ENCODE results near the gene KIF26B. TPM values are rescaled to one million over a fixed set of nuclear protein-coding genes. Genes with fewer than 3 reads are reported as not detected.

The KIF26B gene
- total RNA-seq, 1 donor from 2014 or later: 0.45 TPM

DNA sequence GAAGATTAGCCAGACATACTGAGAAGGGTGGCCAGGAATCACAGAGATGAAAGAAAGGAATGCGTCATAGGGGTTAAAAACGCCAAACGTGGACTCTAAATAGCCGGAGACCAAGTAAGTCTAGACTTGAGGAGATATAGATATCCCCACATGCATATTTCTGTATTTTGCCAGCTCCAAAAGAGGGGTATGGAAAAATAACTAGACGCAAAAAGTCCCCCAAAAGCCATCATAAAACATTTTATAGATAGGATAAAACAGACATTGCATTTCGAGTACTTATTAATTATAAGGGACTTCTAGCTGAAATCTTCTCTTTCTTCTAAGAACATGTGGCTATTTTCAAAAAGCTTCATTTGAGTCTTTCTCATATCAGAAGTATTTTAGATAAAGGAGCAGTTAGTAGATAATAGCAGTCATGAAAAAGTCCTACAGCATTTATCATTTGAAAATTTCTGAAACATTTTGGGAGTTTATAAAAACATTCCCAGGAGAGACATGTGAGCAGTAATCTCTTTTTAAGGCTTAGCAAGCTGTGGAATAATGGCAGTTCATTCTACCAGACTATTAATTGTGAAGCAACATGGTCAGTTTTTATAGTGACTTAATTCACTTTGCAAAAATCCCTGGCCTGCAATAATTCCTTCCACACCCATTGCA is 6.1 kb downstream of the KIF26B start:
- DNase-seq (ENCODE audit: low spot score) (no peak), ATAC-seq (no peak)
- intact Hi-C loops (cut with DNase I): no loop called here

- intact Hi-C loops (cut with DNase I): no loop called here
- no peak for ATAC-seq
These were observed 7.1 kb downstream of the KIF26B start for GRCh38 chr1:245161866-245162265.

GRCh38 chr1:245166471-245166885 is 11.7 kb downstream of the KIF26B start:
- intact Hi-C loops (cut with DNase I): no loop called here
- no peak for DNase-seq (ENCODE audit: low spot score)
- no peak for ATAC-seq

More at GRCh38 chr1:245161866-245162265, 7.1 kb downstream of the KIF26B start:
- DNase-seq (ENCODE audit: low spot score): no peak

GRCh38 chr1:245168086-245168485 is 13.3 kb downstream of the KIF26B start:
- DNase-seq (ENCODE audit: low spot score) (no peak), ATAC-seq (peak; percentile 38)
- intact Hi-C loops (cut with DNase I): no loop called here

DNA sequence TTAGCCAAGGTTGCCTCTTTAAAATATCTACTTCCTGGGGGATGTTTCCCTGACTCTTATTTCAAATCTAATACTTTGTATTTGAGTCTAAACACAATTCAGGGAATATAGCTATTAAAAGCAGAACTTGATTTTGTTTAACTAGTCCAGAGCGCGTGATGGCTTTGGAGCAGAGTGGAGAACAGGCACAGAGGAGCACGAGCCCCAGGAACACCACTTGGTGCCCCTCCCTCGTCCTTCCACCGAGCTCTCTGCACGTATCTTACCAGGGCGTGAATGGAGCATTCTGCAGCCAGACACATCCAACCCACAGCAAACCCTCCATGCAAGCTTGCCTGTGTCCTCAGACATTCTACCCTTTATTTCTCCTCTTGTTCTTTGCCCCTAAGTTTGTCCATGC is 14.1 kb downstream of the KIF26B start:
- no peak for DNase-seq (ENCODE audit: low spot score)
- no peak for ATAC-seq
- intact Hi-C loops (cut with DNase I): no loop called here

GRCh38 chr1:245169376-245169775 is 14.6 kb downstream of the KIF26B start:
- no peak for DNase-seq (ENCODE audit: low spot score)
- no peak for ATAC-seq
- intact Hi-C loops (cut with DNase I): no loop called here

GRCh38 chr1:245172026-245172425 is 17.2 kb downstream of the KIF26B start:
- DNase-seq (ENCODE audit: low spot score) (no peak), ATAC-seq (no peak)
- intact Hi-C loops (cut with DNase I): no loop called here

DNA sequence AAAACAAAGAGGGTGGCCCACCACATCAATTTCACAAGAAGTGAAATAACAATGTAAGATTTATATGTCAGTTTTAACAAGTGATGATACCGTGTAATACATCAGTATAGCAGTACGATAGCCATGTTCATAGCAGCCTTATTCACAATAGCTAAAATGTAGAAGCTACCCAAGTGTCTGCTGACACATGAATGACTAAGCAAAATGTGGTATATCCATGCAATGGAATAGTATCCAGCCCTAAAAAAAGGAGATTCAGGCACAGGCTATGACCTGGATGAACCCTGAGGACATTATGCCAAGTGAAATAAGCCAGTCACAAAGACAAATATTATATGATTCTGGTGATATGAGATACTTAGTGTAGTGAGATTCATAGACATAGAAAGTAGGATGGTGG is 18.0 kb downstream of the KIF26B start:
- DNase-seq (ENCODE audit: low spot score): no peak
- ATAC-seq: no peak
- intact Hi-C loops (cut with DNase I): no loop called here

DNA sequence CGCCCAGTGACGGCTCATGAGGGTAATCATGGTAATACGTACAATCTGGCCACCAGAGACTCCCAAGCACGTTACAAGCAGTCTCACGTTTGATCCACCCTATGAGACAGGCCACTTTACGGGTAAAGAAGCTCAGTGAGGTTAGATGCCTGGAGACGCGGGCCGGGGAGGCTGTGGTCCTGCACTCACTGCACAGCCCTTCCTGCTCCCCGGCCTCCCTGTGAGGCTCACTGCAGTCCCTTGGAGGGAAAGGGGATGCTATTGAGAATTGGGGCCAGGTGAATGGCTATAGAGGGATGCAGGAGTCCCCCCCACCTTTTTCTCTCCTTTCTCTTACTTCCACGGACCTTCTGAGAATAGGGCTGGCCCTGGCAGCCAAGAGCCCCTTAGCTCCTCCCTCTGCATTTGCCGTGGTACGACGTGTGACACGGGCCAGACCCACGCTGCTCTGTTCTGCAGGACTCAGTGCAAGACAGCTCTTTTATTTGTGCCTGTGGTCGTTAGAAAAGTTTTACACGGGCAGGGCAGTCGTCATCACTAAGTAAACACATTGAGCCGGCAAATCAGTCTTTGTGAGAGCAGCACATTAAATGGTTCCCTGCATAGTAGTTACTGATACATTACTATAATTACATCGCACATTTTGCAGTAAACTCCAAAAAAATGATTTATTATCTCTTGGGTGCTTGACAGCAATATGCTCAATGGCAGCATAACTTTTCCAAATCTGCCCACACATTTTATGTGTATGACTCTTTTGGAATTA is 18.8 kb downstream of the KIF26B start:
- no peak for ATAC-seq
- no peak for DNase-seq (ENCODE audit: low spot score)
- intact Hi-C loops (cut with DNase I): no loop called here

DNA sequence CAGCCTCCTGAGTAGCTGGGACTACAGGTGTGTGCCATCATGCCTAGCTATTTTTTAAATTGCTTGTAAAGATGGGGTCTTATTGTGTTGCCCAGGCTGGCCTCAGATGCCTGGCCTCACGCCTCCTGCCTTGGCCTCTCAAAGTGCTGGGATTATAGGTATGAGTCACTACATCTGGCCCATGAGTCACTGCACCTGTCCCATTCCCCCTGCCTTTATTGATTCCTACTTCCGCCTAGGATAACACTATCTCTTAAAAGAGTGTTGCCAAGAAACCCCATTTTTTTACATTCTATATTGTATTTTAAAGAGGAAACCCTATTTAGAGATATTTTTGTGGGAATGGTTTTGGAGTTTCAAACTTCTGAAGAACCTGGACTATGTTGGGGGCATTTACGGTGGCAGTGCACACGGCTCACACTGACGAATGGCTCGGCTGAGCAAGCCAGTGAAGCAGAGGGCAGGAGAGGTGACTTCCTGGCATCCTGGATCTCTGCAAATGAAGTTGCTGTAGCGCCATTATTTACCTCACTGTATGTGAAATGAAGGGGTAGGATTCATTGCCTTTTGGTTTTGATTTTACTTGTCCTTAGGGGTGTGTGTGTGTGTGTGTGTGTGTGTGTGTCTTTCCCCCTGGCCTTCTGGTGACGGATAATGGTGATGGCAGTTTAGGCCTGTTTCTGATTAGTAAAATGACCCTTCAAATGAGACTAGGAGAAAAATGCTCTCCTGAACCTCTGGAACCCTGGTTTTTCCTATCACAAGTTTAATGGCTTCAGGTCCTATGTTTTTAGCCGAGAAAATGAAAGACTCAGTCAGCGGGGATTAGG is 22.5 kb downstream of the KIF26B start:
- DNase-seq (ENCODE audit: low spot score) (no peak), ATAC-seq (no peak)
- intact Hi-C loops (cut with DNase I): no loop called here

DNA sequence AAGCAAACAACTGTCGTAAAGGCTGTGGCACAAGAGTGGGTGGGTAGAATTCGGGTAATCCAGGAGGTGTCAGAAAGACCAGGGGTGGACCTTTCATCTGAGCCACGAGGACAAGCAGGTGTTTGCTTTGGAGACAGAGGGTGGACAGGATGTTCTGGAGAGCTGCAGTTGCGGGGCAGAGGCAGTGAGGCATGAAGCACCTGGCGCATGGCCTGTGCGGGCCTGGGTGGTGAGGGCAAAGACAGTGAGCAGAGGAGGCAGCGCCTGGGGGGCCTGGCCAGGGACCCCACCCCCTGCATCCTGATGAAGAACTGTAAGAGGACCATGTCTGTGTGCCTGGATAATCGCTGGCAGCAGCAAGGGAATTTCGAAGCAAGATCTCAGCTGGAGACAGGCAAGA is 24.9 kb downstream of the KIF26B start:
- ATAC-seq (no peak), DNase-seq (ENCODE audit: low spot score) (no peak)
- intact Hi-C loops (cut with DNase I): no loop called here

GRCh38 chr1:245180496-245181157 is 25.8 kb downstream of the KIF26B start:
- no peak for DNase-seq (ENCODE audit: low spot score)
- ATAC-seq: no peak

DNA sequence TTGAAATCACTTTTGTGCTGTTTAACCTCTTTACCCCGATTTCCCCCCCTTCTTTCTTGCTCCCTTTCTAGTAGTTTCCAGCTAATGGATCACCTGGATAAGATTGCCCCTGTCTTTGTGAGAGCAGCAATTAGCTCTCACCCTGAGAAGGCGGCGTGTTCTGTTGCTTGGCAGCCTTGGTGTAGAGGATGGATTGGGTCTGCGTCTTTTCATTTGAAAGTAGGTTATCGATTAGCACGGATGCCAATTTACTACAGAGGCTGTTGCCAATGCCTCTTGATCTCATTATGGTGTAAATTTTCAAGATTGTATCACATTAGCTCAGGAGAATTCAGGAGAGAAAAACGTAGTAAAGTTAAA is 26.4 kb downstream of the KIF26B start:
- intact Hi-C loops (cut with DNase I): no loop called here
- DNase-seq (ENCODE audit: low spot score): no peak
- no peak for ATAC-seq

More at GRCh38 chr1:245180496-245181157, 25.8 kb downstream of the KIF26B start:
- intact Hi-C loops (cut with DNase I): no loop called here

DNA sequence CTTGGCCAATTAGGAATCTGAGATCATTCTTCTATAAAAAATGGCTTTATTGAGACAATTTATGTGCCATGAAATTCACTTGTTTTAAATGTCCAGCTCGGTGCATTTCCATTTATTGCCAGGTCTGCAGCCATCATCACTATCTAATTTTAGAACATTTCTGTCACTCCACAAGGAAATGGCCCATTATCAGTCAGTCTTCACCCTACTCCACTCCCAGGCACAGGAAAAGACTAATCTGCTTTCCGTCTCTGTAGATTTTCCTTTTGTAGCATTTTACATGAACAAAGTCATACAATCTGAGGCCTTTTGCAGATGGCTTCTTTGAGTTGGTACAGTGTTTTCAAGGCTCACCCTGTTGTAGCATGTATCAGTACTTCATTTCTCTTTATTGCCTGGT is 27.2 kb downstream of the KIF26B start:
- DNase-seq (ENCODE audit: low spot score) (no peak), ATAC-seq (no peak)
- intact Hi-C loops (cut with DNase I): no loop called here

DNA sequence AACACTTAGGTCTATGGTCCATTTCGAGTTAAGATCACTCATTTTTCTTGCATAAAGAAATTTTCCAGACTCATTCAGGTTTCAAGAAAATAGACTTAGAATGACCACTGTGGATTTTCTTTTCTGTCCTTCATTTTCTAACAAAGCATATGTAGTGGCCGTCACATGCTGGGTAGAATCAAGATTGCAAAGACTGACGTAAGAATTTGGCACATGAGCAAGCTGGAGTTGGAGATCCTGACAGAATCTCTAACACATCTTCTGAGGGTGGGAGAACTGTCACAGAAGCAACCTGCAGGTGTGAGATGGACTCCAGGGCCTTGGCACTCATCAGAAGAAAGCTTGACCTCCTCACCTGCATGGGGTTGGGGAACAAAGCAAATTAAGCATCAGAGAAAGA is 28.6 kb downstream of the KIF26B start:
- intact Hi-C loops (cut with DNase I): no loop called here
- no peak for DNase-seq (ENCODE audit: low spot score)

GRCh38 chr1:245184779-245185178 is 30.0 kb downstream of the KIF26B start:
- no peak for DNase-seq (ENCODE audit: low spot score)

More for the DNA sequence above, 28.6 kb downstream of the KIF26B start:
- ATAC-seq: no peak

GRCh38 chr1:245188403-245188802 is 33.6 kb downstream of the KIF26B start:
- DNase-seq (ENCODE audit: low spot score): no peak
- intact Hi-C loops (cut with DNase I): no loop called here

More at GRCh38 chr1:245184779-245185178, 30.0 kb downstream of the KIF26B start:
- no peak for ATAC-seq
- intact Hi-C loops (cut with DNase I): no loop called here

GRCh38 chr1:245195398-245195797 is 40.6 kb downstream of the KIF26B start:
- DNase-seq (ENCODE audit: low spot score) (no peak), ATAC-seq (no peak)
- intact Hi-C loops (cut with DNase I): no loop called here

More at GRCh38 chr1:245188403-245188802, 33.6 kb downstream of the KIF26B start:
- peak; percentile 70 for ATAC-seq

DNA sequence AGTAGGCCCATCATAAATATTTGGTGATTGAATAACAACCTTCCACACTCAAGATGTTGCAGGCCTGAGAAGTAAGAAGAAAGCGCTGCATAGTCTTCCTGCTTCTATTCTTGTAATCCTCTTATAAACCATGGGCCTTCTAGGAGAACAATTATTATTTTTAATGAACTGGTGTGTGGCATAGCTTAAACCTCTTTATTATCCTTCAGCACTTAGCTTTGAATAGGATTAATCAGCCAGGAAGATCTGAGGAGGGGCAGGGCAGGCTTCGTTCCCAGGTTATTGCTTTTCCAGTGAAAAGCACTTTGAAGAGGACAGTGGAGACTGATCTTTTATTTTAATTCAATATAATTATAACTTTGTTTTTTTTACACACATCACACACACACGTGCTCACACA is 42.3 kb downstream of the KIF26B start:
- no peak for DNase-seq (ENCODE audit: low spot score)
- intact Hi-C loops (cut with DNase I): no loop called here
- ATAC-seq: no peak
